ENCODE results near the gene CCNQ. TPM values are rescaled to one million over a fixed set of nuclear protein-coding genes. Genes with fewer than 3 reads are reported as not detected.

The CCNQ gene
- total and polyA plus RNA-seq, 8 donors: 6.7 to 32.1 (median 8.5) TPM

DNA sequence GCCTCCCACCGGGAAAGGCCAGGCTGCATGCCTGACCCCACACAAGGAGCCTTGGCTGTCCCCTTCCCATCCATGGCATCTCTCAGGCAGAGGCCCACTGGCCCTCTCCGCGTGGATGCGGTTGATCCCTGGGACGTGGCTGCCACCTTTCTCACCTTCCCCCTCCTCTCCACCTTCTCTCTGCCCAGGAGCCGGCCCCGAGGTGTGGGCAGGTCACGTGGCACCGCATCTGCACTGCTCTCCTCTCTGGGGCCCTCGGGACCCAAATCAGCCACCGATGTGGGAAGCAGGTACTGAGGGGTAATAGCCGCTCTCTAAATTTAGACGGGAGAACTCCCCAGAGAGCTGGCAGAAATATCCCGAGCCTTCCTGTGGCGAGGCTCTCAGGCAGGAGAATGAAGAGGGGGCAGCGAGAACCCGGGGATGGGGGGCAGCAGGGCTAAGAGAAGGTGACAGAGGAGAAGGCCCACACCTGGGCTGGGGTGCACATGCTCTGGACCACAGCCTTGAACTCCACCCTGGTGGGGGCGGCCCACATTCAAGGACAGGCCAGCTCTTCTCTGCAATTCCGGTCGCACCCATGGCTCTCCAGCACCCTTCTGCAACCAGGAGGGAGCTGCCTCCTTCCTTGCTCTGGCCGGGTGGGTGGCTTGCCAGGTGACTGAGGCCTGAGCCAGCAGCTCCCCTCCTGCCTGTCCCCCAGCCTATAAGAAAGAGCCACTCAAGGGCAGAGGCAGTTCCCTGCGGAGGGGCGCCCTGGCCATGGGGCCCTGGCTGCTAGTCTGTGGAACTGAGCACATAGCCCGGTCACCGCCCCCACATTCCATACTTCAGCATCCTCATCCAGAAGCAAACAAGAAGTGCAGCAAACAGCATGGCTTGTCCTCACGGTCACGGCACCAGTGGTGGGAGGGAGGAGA is 38.4 kb upstream of the CCNQ start:
- FAIRE-seq: no peak
- peak in 1 of 6 donors; percentile 58 for DNase-seq
- H3K4me1 ChIP-seq: no peaks in the 10 kb centered on the region
- intact Hi-C loops (cut with DNase I): no loop called here
- no peaks in the 10 kb centered on the region for H3K9me3 ChIP-seq
- TF ChIP-seq, protein P1, sequence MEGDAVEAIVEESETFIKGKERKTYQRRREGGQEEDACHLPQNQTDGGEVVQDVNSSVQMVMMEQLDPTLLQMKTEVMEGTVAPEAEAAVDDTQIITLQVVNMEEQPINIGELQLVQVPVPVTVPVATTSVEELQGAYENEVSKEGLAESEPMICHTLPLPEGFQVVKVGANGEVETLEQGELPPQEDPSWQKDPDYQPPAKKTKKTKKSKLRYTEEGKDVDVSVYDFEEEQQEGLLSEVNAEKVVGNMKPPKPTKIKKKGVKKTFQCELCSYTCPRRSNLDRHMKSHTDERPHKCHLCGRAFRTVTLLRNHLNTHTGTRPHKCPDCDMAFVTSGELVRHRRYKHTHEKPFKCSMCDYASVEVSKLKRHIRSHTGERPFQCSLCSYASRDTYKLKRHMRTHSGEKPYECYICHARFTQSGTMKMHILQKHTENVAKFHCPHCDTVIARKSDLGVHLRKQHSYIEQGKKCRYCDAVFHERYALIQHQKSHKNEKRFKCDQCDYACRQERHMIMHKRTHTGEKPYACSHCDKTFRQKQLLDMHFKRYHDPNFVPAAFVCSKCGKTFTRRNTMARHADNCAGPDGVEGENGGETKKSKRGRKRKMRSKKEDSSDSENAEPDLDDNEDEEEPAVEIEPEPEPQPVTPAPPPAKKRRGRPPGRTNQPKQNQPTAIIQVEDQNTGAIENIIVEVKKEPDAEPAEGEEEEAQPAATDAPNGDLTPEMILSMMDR (IDR thresholded peaks at IDR 0.05): no peak
- no peaks in the 10 kb centered on the region for H3K36me3 ChIP-seq
- H3K27ac ChIP-seq: no peak overlapping the region
- H3K27me3 ChIP-seq: peaks cover 0 to 12% (median 0%) of the 10 kb centered on the region in 4 donors
- no peak overlapping the region for H3K4me3 ChIP-seq
- ATAC-seq: no peak
- 69 to 78% methylated on average over 26 to 27 of the region's 27 CpGs for WGBS, 2 donors

DNA sequence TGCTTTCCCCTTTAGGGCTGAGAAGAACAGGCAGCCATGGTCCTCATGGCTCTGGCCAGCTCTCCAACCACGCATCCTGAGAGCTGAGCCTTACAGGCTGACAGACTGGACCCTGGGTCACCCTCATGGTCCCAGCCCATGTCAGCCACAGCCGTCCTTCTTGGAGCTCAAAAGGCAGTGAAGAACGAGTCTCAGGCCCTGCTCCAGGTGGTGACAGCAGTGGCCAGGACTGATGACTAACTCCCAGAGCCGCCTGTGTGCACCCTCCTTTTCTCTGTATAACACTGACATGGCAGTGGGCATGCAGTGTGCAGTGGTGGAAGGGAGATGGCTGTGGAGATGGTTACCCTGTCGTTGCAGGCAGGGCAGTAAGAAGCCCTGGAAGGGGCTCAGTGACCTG is 37.8 kb upstream of the CCNQ start:
- no peak for FAIRE-seq

DNA sequence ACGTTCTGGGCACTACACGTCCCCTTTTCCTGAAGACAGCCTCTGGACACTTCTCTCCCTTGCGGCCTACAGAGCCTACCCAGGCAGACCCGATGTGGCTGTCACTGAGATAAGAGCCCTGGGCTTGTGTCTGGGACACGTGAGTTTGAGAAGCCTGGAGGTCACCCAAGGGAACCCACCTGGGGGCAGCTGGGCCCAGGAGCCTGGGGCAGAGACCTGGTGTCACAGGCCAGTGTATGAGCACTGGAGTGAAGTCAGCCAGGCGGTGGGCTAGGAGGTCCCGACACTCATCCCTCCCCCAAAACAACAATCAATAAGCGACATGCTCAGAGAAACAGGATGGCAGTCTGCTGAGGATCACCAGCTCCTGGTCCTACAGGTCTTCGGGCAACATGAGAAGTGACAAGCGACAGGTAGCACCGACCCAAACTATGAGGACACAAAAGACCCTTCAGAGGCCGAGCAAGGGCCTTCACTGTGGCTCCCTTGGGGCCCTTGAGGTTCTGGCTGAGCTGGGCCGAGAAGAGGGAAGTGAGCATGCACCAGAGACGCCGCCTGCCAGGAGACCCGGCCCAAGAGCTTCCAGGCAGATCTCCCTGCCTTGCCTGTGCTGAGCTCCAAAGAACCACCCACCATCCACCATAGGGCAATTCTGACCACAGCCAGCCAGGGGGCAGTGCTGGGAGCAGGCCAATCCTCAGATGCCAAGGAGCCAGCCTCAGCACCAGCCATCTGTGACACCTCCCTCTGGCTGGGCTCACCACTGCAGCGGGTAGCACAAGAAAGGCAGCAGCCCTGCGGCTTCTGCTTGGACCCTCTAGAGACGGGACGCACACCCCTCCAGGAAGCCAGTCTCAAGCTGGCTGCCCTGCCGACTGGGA is 37.1 kb upstream of the CCNQ start:
- FAIRE-seq (no peak), ATAC-seq (peak in 3 of 4 donors; percentile 45 to 79 (median 56)), DNase-seq (peak in 2 of 6 donors; percentile 48 to 60)
- H3K9me3 ChIP-seq: no peaks in the 10 kb centered on the region
- WGBS, 2 donors: 67 to 71% methylated on average over 20 to 21 of the region's 21 CpGs
- TF ChIP-seq, protein P1 (IDR thresholded peaks at IDR 0.05): peak in 1 of 4 donors; percentile 20
- H3K4me1 ChIP-seq: no peaks in the 10 kb centered on the region
- intact Hi-C loops (cut with DNase I): no loop called here
- H3K27ac ChIP-seq: no peak overlapping the region
- no peak overlapping the region for H3K4me3 ChIP-seq
- H3K36me3 ChIP-seq: no peaks in the 10 kb centered on the region
- H3K27me3 ChIP-seq: peaks cover 0 to 4% (median 0%) of the 10 kb centered on the region in 4 donors

More for the DNA sequence above, 37.8 kb upstream of the CCNQ start:
- Histone ChIP-seq H3K27ac (no peak overlapping the region), H3K4me1 (no peaks in the 10 kb centered on the region), H3K27me3 (peaks cover 0 to 5% (median 0%) of the 10 kb centered on the region in 4 donors), H3K36me3 (no peaks in the 10 kb centered on the region), H3K9me3 (no peaks in the 10 kb centered on the region), H3K4me3 (no peak overlapping the region)
- TF ChIP-seq, protein P1 (IDR thresholded peaks at IDR 0.05): no peak
- WGBS, 2 donors: 53 to 54% methylated on average over 5 of the region's 5 CpGs
- peak in 1 of 6 donors; percentile 38 for DNase-seq
- ATAC-seq: no peak
- intact Hi-C loops (cut with DNase I): no loop called here

DNA sequence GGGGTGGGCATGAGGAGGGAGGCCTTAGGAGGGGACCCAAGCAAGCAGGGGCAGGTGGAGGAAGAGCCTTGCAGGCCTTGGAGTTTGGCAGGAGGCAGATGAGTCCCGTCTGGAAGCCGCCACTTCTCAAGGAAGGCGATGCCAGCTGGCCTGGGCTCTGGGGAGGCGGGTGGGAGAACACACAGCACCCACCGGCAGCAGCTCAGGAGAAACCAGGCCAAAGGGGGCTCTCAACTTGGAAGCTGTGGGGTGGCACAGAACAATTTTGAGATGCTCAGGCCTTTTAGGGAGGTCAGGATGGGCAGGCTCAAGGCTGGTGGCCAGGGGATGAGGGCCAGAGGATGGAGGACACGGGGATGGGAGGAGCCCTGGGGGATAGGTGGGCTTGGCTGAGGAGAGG is 36.4 kb upstream of the CCNQ start:
- TF ChIP-seq, protein P1 (IDR thresholded peaks at IDR 0.05): no peak
- no peak for ATAC-seq
- H3K27me3 ChIP-seq: peaks cover 0 to 4% (median 0%) of the 10 kb centered on the region in 4 donors
- WGBS, 2 donors: 87 to 88% methylated on average over 6 of the region's 6 CpGs
- intact Hi-C loops (cut with DNase I): no loop called here
- H3K4me3 ChIP-seq: no peak overlapping the region
- H3K36me3 ChIP-seq: no peaks in the 10 kb centered on the region
- no peaks in the 10 kb centered on the region for H3K9me3 ChIP-seq
- no peaks in the 10 kb centered on the region for H3K4me1 ChIP-seq
- FAIRE-seq: no peak
- DNase-seq: peak in 1 of 6 donors; percentile 60
- no peak overlapping the region for H3K27ac ChIP-seq

Measured in pancreas (tissue), 10 donors.